ENCODE results near the gene KLHL14.

Gene KLHL14

GRCh38 chr18:32769586-32770053 lies 3.2 kb downstream of the KLHL14 start:
- DNase-seq, result no peak

GRCh38 chr18:32769071-32769585 lies 3.7 kb downstream of the KLHL14 start:
- no peak for DNase-seq

GRCh38 chr18:32767400-32767799 lies 5.4 kb downstream of the KLHL14 start:
- no peak for DNase-seq

- no peak for DNase-seq
Observed at GRCh38 chr18:32764611-32765244, 8.1 kb downstream of the KLHL14 start.

- no peak for DNase-seq
Observed at GRCh38 chr18:32763293-32763692, 9.5 kb downstream of the KLHL14 start.

GRCh38 chr18:32761231-32761630 lies 11.6 kb downstream of the KLHL14 start:
- DNase-seq, result no peak

- DNase-seq, result no peak
Observed at GRCh38 chr18:32760391-32760790, 12.4 kb downstream of the KLHL14 start.

- DNase-seq, result no peak
Observed at GRCh38 chr18:32759611-32760167, 13.1 kb downstream of the KLHL14 start.

GRCh38 chr18:32754508-32755263 lies 18.1 kb downstream of the KLHL14 start:
- no peak for DNase-seq

- DNase-seq, result no peak
Observed at GRCh38 chr18:32753656-32754260, 19.1 kb downstream of the KLHL14 start.

GRCh38 chr18:32750328-32750727 lies 22.5 kb downstream of the KLHL14 start:
- no peak for DNase-seq

GRCh38 chr18:32749809-32750208 lies 23.0 kb downstream of the KLHL14 start:
- DNase-seq, result no peak

- no peak for DNase-seq
Observed at GRCh38 chr18:32742579-32742978, 30.2 kb downstream of the KLHL14 start.

GRCh38 chr18:32735781-32736180 lies 37.0 kb downstream of the KLHL14 start:
- DNase-seq, result no peak

GRCh38 chr18:32734442-32734841 lies 38.4 kb downstream of the KLHL14 start:
- DNase-seq, result no peak

GRCh38 chr18:32732165-32732564 lies 40.7 kb downstream of the KLHL14 start:
- no peak for DNase-seq

- peak; percentile 25 for DNase-seq
Observed at GRCh38 chr18:32730620-32731091, 42.2 kb downstream of the KLHL14 start.

- no peak for DNase-seq
Observed at GRCh38 chr18:32730068-32730467, 42.8 kb downstream of the KLHL14 start.

GRCh38 chr18:32724071-32724749 lies 48.6 kb downstream of the KLHL14 start:
- DNase-seq, result no peak

- no peak for DNase-seq
Observed at GRCh38 chr18:32722279-32722678, 50.5 kb downstream of the KLHL14 start.

GRCh38 chr18:32717126-32717525 lies 55.7 kb downstream of the KLHL14 start:
- no peak for DNase-seq

GRCh38 chr18:32714571-32715148 lies 58.2 kb downstream of the KLHL14 start:
- DNase-seq, result peak; percentile 53
